ENCODE measurements around the gene NOTCH4.
"Not testable (repeated sequence)": the region's sequence is repeated elsewhere in the genome, so short reads cannot be mapped to it uniquely, and the experiment has no call there.

The NOTCH4 gene

DNA sequence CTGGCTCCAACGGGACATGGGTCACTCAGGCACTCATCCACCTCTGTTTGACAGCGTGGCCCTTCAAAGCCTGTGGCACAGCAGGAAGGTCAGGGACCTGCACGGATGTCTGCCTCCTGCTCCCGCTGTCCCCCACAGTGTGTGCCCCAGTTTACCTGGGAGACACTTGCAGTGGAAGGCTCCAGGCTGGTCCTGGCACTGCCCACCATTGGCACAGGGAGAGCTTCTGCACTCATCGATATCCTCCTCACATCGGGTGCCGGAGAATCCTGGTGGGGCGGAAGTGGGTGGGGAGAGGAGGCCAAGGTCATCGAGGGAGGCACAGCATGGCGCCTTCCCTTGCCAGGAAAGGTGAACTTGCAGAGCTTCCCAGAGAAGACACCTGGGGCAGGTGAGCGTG is 6.9 kb downstream of the NOTCH4 start:
- no peak for DNase-seq

- no peak for DNase-seq
These were observed 7.6 kb downstream of the NOTCH4 start for GRCh38 chr6:32216285-32216684.

- no peak for DNase-seq
These were observed 8.2 kb downstream of the NOTCH4 start for GRCh38 chr6:32215617-32216016.

DNA sequence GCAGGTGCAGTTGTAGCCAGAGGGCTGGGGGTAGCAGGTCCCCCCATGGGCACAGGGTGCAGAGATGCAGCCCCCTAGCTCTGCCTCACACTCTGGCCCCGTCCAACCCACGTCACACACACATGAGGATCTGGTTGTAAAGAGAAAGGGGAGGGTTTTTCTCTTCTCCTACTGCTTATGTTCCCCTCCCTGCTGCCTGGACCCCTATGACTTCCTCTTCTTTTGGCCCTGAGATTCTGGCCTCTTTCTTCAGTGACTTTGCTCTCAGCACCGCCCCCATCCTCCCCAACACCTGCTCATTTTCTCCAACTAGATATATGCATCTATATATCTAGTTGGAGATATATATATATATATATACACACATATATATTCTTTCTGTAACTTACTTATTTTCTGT is 9.7 kb downstream of the NOTCH4 start:
- no peak for DNase-seq

- DNase-seq, result no peak
These were observed 10.2 kb downstream of the NOTCH4 start for GRCh38 chr6:32213649-32214048.

DNA sequence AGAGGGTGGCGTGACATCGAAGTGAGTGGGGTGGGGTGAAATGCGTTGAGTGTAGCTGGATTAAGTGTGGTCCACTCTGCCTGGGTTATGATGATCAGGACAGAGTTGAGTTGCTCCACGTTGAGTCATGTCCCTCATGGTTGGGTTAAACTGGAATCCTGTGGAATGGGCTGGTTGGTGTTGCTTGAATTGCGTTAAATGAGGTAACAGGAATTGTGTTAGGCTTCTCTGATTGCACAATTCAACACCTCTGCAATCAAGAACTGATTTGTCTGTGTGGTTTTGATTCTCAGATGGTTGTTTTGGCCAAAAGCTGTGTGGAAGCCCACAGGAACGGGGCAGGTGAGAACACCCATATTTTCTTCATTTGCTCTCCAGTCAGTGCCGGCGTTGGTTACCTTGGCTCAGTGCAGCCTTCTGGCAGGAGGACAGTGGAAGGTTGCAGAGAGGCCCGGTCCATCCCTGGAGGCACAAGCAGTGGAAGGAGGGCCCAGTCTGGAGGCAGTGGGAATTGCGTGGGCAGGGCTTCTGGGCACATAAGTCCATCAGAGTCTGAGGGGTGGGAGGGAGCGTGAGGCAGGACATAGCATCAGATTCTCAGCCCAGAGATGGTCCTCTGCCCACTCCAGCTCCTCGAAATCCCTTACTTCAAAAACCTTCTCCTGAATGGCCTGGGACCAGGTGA is 11.6 kb downstream of the NOTCH4 start:
- DNase-seq, result no peak

- DNase-seq, result not testable (repeated sequence)
These were observed 12.4 kb downstream of the NOTCH4 start for GRCh38 chr6:32211432-32211831.

- DNase-seq, result no peak
These were observed 13.7 kb downstream of the NOTCH4 start for GRCh38 chr6:32210191-32210601.

GRCh38 chr6:32208996-32209395 is 14.9 kb downstream of the NOTCH4 start:
- DNase-seq, result no peak

DNA sequence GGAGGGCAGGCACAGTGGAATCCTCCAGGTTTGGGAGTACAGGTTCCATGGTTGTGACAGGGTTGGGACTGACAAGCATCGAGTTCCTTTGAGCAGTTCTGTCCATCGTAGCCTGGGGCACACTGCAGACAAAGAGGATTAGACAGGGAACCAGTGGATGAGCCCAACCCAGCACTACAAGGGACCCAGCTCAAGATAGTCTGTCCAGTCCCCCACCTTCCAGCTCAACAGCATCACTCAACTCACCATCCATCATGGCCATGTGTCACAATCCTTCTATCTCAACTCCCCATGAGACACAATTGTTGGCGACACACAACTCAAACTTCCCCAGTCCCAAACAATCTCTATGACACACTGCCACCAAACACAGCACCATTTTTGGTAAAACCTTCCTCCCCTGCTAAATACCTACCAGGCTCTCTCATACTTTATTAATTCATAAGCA is 19.6 kb downstream of the NOTCH4 start:
- no peak for DNase-seq

DNA sequence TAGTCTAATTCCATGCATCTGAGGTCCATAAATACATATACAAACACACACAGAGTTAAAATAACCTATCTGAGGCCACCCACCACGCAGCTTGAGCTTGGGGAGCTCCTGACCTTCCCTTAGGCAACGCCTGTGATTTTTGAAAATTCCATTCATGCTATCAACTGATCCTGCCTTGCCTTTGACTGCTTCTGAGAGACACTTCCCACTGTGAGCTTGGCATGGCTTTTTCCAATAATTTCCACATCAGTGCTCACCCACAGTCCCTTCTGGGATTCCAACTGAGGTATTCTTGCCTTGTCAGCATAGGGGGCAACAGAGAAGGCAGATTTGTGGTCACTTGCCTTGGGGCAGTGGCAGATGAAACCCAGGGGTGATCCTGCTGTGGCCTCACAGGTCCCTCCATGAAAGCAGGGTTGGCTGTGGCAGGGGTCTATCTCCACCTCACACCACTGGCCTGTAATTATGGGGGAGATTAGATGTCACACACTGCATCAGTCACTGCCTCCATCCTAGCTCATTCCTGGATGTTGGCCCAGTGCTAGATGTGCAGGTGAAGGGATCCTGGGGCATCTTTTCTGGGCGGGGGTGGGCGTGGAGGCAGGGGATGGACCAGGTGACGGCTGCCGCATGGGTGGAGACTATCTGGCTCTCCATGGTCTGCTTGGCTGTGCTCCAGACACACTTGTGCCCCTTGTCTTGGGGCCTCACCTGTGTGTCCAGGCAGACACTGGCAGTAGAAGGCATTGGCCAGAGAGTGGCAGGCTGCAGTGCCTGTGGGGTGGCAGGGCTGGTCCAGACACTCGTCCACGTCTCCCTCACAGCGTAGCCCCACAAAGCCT is 20.2 kb downstream of the NOTCH4 start:
- no peak for DNase-seq

- DNase-seq, result no peak
These were observed 21.7 kb downstream of the NOTCH4 start for GRCh38 chr6:32202186-32202585.

- no peak for DNase-seq
These were observed 23.0 kb downstream of the NOTCH4 start for GRCh38 chr6:32200711-32201475.

DNA sequence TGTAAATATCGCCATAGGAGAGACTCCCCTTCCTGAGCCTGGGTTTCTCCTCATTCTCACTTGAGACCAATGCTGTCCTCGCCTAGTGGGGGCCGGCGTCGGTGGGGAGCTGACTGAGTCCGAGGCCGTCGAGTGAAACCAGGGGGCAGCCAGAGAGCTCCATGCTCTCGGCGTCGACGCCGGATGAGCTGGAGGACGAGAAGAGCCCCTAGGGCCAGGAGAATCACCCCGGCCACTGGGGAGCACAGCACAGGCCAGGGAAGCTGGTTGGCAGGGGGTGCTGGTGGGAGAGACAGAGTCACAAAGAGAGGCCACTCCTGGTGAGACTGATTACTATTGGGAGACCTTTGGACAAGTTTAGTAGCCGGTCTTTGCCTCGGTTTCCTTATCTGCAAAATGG is 25.0 kb downstream of the NOTCH4 start:
- DNase-seq, result no peak

DNA sequence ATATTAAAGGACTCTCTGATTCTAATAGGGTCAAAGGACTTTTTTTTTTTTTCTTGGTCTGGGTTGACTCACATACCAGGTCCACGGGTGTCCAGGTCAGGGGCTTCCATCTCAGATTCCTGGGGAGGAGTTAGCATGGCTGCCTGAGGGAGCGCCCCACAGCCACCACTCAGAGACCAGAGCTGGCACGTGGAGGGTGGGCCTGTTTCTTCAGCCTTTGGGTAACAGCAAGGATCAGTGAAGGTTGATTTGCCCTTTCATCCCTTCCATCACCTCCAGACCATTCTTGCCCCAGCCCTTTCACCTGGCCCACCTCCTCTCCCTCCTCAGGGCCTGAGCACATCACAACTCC is 25.5 kb downstream of the NOTCH4 start:
- DNase-seq, result no peak

DNA sequence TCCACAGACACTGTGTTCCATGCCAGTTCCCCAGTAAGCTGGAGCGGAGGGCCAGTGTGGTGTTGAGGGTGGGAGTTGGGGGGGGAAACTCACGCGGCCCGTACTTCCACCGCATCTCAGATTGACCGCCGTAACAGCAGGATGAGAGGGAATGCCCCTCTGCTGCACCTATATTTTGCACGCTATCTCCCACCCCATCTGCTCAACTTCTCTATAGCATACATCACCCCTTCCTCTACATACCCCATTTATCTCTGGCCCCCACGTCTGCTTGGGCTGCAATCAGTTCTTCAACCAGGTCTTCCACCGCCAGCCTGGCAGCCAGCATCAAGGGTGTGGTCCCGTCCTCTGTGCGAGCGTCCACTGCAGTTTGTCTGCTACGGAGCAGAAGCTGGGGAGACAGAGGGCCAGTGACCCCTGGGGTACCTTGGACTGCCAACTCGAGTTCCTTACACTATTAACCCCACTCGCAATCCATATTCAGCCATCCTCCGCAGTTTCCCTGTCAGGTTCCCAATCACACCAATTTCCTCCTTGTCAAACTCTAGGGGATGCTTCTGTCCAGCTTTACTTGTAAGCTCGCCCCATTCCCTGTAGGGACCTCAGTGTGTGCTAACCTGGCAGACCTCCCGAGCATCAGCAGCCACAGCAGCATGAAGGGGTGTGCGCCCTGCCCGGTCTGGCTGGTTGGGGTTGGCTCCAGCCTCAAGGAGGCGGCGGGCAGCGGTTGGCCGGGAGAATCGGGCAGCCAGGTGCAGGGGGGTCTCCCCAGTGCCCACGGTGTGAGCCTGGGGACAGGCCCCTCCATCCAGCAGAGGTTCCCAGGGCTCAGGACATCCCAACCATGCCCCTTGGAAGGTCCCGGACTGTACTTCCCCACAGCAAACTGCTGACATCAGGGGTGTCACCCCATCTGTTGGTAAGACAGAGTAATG is 26.9 kb downstream of the NOTCH4 start:
- no peak for DNase-seq

- DNase-seq, result peak; percentile 41
These were observed 27.8 kb downstream of the NOTCH4 start for GRCh38 chr6:32195902-32196681.

- DNase-seq, result peak; percentile 100
These were observed 28.3 kb downstream of the NOTCH4 start for GRCh38 chr6:32195652-32195901.

- no peak for DNase-seq
These were observed 28.8 kb downstream of the NOTCH4 start for GRCh38 chr6:32194825-32195651.

- no peak for DNase-seq
These were observed 29.5 kb downstream of the NOTCH4 start for GRCh38 chr6:32194388-32194787.

DNA sequence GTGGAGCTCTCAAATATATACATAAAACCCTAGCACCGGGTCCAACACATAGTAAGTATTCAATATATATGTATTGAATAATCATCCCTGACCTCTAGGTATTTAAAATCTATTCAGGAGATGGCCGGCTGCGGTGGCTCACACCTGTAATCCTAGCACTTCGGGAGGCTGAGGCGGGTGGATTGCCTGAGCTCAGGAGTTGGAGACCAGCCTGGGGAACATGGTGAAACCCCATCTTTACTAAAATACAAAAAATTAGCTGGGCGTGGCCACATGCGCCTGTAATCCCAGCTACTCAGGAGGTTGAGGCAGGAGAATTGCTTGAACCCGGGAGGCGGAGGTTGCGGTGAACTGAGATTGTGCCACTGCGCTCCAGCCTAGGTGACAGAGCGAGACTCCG is 30.8 kb downstream of the NOTCH4 start:
- not testable (repeated sequence) for DNase-seq

Measured in activated gamma-delta T cell (primary cell).